GM21515 (cell line): Measurements from ENCODE around the gene WFDC8.
"Not testable (repeated sequence)": the region's sequence is repeated elsewhere in the genome, so short reads cannot be mapped to it uniquely, and the experiment has no call there.

Experiments
- ATAC-seq: cut with Tn5 transposase; IDR thresholded peaks from one replicate; pipeline ENCODE4 v1.9.1; 2021; ENCODE audit not compliant: unreplicated experiment

Gene WFDC8

GRCh38 chr20:45579184-45579583, at the start of gene WFDC8:
Gene WFDC8 (minus strand): TSS chr20:45579284. CDS start chr20:45579247, 37 bp downstream.
- no peak for ATAC-seq

GRCh38 chr20:45626540-45626939, 47.5 kb upstream of the WFDC8 start:
- ATAC-seq = no peak

DNA sequence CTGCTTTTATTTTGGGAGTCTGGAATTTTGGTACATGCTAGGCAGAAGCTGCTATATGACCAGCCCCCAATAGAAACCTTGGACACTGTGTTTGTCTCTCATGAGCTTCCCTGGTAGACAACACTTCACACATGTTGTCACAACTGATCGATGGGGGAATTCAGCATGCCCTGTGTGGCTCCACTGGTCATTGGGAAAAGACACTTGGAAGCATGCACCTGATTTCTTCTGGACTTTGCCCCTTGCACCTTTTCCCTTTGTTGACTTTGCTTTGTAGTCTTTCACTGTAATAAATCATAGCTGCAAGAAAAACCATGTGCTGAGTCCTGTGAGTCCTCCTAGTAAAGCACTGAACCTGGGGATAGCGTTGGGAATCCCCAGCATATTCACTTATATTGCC, 42.5 kb upstream of the WFDC8 start:
- no peak for ATAC-seq

- no peak for ATAC-seq
These were observed 38.5 kb upstream of the WFDC8 start for GRCh38 chr20:45617591-45617990.

- no peak for ATAC-seq
These were observed 33.2 kb upstream of the WFDC8 start for GRCh38 chr20:45612314-45612713.

- ATAC-seq = no peak
These were observed 32.0 kb upstream of the WFDC8 start for GRCh38 chr20:45611054-45611453.

DNA sequence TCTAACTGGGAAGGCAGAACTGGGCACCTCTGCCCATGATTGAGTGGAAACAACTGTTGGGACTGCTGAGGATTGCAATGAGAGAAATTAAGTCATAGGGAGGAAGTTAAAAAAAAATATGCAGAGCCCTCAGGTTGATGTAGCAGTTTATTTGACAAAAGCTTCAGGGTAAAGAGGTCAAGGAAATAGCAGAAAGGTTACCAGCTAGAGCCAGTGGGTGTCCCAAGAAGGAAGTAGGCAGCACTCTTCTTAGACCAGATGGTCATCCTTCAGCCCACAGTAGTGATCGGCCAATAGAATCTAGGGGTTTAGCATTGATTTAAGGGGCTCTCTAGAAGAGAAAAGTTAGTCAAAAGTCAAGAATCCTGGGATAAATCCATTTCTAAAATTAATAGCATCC, 28.7 kb upstream of the WFDC8 start:
- no peak for ATAC-seq

- no peak for ATAC-seq
These were observed 16.2 kb upstream of the WFDC8 start for GRCh38 chr20:45595235-45595634.

DNA sequence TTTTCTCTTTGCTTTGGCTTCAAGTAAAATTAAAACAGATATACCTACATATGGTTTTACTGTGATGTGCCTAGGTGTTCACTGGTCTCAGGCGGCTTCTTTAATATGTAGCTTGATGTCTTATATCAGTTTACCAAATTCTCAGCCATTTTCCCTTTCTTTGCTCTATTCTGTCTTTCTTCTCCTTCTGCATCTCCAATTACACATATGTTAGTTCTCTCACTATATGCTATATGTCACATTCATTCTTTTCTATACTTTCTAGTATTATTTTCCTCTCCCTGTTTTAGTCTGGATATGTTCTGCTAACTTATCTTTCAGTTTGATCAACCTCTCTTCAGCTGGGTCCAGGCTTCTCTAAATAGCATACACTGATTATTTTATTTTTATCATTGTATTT, 14.4 kb upstream of the WFDC8 start:
- no peak for ATAC-seq

- ATAC-seq = no peak
These were observed 13.6 kb upstream of the WFDC8 start for GRCh38 chr20:45592574-45593189.

- no peak for ATAC-seq
These were observed 10.6 kb upstream of the WFDC8 start for GRCh38 chr20:45589725-45590124.

DNA sequence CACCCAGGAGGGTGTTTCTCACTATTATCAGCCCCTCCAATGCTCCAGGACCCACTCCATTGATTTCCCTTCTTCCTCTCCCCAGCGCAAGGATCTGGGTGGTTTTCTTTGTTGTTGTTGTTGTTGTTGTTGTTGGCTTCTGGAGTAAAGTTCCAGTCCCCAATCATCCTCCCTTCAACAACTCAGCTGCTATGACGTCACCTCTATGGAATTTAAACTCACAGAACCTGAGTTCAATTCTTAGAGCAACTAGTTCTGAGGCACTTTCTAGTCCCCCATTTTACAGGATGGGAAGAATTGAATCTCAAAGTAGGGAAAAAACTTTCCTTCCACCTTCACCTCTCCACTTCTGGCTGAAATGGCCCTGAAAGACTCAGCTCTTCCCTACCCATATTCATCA, 9.7 kb upstream of the WFDC8 start:
- ATAC-seq = no peak

DNA sequence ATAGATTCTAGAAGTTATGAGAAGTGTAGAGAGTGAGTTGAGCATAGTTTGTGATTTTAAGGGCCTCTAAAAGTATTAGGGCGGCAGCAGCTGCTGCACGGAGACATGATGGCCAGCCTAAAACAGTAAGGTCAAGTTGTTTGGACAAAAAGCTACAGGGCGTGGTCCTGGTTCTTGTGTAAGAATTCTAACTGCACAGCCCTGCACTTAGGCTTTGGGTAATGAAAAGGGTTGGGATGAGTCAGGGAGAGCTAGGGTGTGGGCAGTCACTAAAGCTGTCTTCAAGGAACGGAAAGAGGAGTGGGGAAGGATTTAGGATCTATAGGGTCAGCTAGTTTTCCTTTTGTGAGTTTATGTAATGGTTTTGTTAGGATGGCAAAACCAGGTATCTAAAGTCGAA, 6.9 kb upstream of the WFDC8 start:
- ATAC-seq = not testable (repeated sequence)

DNA sequence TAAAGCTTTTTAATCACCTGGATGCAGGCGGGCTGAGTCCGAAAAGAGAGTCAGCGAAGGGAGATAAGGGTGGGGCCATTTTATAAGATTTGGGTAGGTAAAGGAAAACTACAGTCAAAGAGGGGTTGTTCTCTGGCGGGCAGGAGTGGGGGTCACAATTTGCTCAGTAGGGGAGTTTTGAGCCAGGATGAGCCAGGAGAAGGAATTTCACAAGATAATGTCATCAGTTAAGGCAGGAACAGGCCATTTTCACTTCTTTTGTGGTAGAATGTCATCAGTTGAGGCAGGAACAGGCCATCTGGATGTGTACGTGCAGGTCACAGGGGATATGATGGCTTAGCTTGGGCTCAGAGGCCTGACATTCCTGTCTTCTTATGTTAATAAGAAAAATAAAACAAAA, 5.2 kb upstream of the WFDC8 start:
- not testable (repeated sequence) for ATAC-seq

GRCh38 chr20:45583502-45583901, 4.4 kb upstream of the WFDC8 start:
- no peak for ATAC-seq

DNA sequence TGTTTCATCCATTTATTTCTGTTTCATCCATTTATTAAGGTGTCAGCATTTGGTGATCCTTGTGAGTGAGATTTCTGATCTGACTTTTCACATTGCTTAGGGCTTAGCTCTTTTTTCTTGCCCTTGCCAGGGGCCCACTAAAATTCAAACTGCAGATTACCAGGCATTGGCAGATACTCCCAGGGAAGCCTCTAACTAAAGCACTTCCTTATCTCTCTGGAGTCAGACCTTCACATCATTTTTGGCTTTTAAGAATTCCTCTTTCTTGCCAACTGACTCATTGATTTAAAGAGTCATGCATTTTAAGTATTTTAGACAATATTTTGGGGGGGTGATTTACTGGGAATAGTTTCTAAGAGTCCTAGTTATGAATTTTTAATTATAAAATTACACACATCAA, 2.6 kb upstream of the WFDC8 start:
- ATAC-seq = no peak

DNA sequence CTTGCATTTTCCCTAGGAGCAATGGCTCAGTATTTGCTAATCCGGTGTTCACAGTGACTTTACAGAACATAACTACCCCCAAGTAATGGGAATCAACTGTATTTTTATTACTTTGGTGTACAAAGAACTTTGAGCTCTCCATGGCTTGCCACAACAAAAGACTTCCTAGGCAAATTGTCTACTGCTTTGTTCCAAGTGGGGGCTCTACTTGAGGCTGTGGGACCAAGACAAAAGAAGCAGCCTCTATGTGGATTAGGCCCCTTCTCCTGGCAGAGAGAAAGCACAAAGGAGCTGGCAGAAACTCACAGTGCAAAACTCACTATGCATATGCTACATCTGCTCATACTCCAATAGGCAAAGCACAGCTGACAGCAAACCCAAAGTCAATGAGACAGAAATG, 853 bp downstream of the WFDC8 start:
- no peak for ATAC-seq

GRCh38 chr20:45576995-45577394, 2.1 kb downstream of the WFDC8 start:
- no peak for ATAC-seq

DNA sequence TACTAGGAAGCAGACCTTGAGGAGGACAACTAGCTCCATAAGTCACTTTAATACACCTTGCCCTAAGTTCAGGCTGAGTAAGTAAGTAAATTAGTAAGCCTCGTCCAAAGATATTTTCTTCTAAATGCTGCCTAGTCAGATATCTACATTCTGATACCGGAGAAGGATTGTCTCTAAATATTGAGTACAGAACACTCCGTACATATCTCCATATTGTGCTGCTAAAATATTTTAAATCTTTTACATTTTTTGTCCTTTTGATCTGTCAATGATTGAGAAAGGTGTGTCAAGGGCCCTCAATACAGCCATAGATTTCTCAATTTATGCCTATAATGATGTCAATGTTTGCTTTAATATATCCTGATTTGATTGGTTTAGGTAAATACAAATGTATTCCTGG, 3.2 kb downstream of the WFDC8 start:
- no peak for ATAC-seq

- not testable (repeated sequence) for ATAC-seq
These were observed 9.4 kb downstream of the WFDC8 start for GRCh38 chr20:45569650-45570049.

GRCh38 chr20:45564760-45565276, 14.3 kb downstream of the WFDC8 start:
- no peak for ATAC-seq

DNA sequence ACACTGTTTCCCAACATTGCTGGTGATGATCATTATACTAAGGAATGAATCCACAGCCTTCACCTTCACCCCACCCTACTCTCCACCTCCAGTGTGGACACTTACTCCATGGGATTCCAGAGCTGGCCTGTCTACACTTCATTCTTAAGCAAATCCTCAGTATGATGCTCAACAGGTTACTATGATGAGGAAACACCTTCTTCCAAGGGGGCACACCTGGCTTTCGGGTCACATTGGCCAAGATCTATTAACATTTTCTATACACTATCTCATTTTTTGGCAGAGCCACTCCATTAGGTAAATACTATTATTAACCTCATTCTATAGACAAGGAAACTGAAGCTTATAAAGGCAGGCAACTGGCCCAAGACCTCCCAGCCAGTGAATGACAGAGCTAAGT, 23.9 kb downstream of the WFDC8 start:
- no peak for ATAC-seq

DNA sequence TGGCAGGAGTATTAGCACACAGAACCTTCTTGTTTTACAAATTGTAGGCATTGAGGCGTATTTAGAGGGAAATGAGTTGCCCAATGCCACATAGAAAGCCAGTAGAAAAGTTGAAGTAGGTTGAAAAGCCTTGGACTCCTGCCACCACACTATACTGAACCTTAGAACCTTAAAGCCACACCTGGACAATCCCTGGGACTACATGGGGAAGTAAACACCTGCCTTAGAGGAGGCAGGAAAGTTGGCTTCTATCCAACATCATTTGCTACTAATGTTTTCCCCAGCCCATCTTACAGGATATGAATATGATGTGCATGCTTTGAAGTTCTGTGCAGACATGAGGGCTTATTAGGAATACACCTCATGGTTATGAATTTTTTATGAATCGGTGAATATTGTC, 26.6 kb downstream of the WFDC8 start:
- ATAC-seq = no peak
